CD8-positive, alpha-beta memory T cell (primary cell): ENCODE measurements around the gene GTF2A1. TPM values are rescaled to one million over a fixed set of nuclear protein-coding genes. Genes with fewer than 3 reads are reported as not detected.

ENCODE experiments used
- CTCF ChIA-PET: fragments of 350-600 bp; sonication (Branson Sonifier 250); formaldehyde crosslinking; loops from one replicate; lab custom pipeline; 2021; ENCODE audit warnings: antibody characterized with exemption; lab: Charles Lee
- POLR2A ChIA-PET: fragments of 350-600 bp; sonication (Branson Sonifier 250); formaldehyde crosslinking; loops from one replicate; lab custom pipeline; 2021; ENCODE audit warnings: antibody characterized with exemption; lab: Charles Lee
- DNase-seq, 5 donors: peaks; one replicate each; pipeline versions ENCODE4 v3.0.0 to v3.0.0-alpha.2; 2020 to 2022; ENCODE audit warnings: mixed read lengths in 1 of 5
- H3K27ac ChIP-seq: one replicate; pipeline ENCODE4 v1.7.0; 2013; ENCODE audit warnings: low read depth, mild to moderate bottlenecking, low read length, moderate library complexity
- H3K27me3 ChIP-seq: 2 replicates; pipeline ENCODE4 v1.7.0; 2013; ENCODE audit warnings: low read length, mild to moderate bottlenecking; ENCODE audit not compliant: insufficient read depth, poor library complexity, severe bottlenecking
- H3K36me3 ChIP-seq: 2 replicates; pipeline ENCODE4 v1.7.0; 2013; ENCODE audit warnings: mild to moderate bottlenecking, low read length, moderate library complexity; ENCODE audit not compliant: insufficient read depth
- H3K4me1 ChIP-seq: 2 replicates; pipeline ENCODE4 v1.7.0; 2013; ENCODE audit warnings: mild to moderate bottlenecking, low read length, moderate library complexity; ENCODE audit not compliant: insufficient read depth
- H3K4me3 ChIP-seq: 2 replicates; pipeline ENCODE4 v1.7.0; 2013; ENCODE audit warnings: mild to moderate bottlenecking, low read length
- H3K9me3 ChIP-seq: 2 replicates; pipeline ENCODE4 v1.7.0; 2013; ENCODE audit warnings: mild to moderate bottlenecking, low read length
- H3K27ac Mint-ChIP-seq, 8 donors: one replicate each; pipeline ENCODE4 v1.8.0; 2020 to 2021; ENCODE audit warnings: mixed read lengths in 8 of 8, mild to moderate bottlenecking in 6 of 8, inconsistent platforms in 3 of 8, moderate library complexity in 3 of 8
- H3K27me3 Mint-ChIP-seq, 2 donors: one replicate each; pipeline ENCODE4 v1.8.0; 2020 to 2021; ENCODE audit warnings: mixed read lengths in 2 of 2, mild to moderate bottlenecking in 1 of 2, moderate library complexity in 1 of 2
- H3K36me3 Mint-ChIP-seq, 3 donors: one replicate each; pipeline ENCODE4 v1.8.0; 2020 to 2021; ENCODE audit warnings: mixed read lengths in 3 of 3, inconsistent platforms in 1 of 3, mild to moderate bottlenecking in 1 of 3
- H3K4me1 Mint-ChIP-seq, 3 donors: one replicate each; pipeline ENCODE4 v1.8.0; 2020 to 2021; ENCODE audit warnings: mixed read lengths in 3 of 3, inconsistent platforms in 1 of 3, mild to moderate bottlenecking in 1 of 3
- H3K4me3 Mint-ChIP-seq, 7 donors: one replicate each; pipeline ENCODE4 v1.8.0; 2020 to 2021; ENCODE audit warnings: mixed read lengths in 7 of 7, mild to moderate bottlenecking in 6 of 7, moderate library complexity in 4 of 7, inconsistent platforms in 2 of 7
- H3K9me3 Mint-ChIP-seq, 5 donors: one replicate each; pipeline ENCODE4 v1.8.0; 2020 to 2022; ENCODE audit warnings: mixed read lengths in 5 of 5, mild to moderate bottlenecking in 3 of 5, moderate library complexity in 2 of 5, inconsistent platforms in 1 of 5
- polyA plus RNA-seq: library from polyadenylated mRNA; unstranded; fragments of 300-500 nt; fragmentation: Illumina TruSeq; gene quantifications from one replicate; pipeline ENCODE4 v1.2.3, GENCODE V29; 2021
- total RNA-seq, 2 experiments: library from RNA; stranded (reverse); gene quantifications; one replicate each; pipeline ENCODE4 v1.2.3, GENCODE V29; 2021

The GTF2A1 gene
- total and polyA plus RNA-seq, 3 experiments from 2014 or later, result 8.2 to 49.4 (median 49.4) TPM

DNA sequence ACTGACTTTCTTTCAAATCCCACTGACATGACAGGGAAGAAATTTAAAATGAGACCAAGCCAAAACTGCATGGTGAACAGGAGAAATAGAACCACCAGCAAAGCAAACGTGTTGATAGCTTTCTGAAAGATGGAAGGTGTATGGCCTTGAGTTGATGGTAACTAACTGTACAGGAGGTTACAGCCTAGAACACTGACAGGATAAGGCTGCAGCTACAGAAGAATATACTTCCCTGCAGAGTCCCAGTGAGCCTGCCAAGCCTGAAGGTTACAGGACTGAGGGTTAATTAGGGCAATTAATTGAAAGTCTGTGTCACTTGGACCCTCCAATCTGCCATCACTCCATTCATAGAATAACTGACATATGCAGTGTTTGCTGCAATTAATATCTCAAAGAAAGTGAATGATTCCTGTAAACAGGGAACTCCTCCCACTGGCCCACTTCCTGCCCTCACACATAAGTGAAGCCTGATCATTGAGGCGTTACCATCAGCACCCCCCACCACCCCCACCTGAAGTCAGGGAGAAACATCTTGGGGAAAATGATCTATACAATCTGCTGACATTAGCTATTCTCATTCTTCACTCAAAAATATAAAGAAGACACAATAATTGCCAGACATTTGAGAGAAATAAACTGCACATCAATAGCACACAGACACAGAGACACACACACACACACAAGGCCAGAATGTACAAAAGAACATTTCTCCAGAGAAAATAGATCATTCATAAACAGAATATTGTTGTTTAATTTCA, 73.4 kb downstream of the GTF2A1 start:
- Histone ChIP-seq H3K4me3 (no peak overlapping the region), H3K9me3 (no peaks in the 10 kb centered on the region), H3K27ac (no peak overlapping the region), H3K36me3 (no peaks in the 10 kb centered on the region), H3K27me3 (no peaks in the 10 kb centered on the region), H3K4me1 (peaks cover 6% of the 10 kb centered on the region)
- Mint-ChIP-seq H3K4me1 (peaks cover 8 to 13% (median 12%) of the 10 kb centered on the region in 3 donors), H3K27ac (peak overlapping the region in 3 of 8 donors; percentile 20 to 39 (median 24)), H3K36me3 (peaks cover 0 to 4% (median 0%) of the 10 kb centered on the region in 3 donors), H3K27me3 (no peaks in the 10 kb centered on the region), H3K9me3 (peaks cover 0 to 4% (median 0%) of the 10 kb centered on the region in 5 donors), H3K4me3 (no peak overlapping the region)
- no peak for DNase-seq
- CTCF ChIA-PET, result no interaction called here
- POLR2A ChIA-PET, result no interaction called here

DNA sequence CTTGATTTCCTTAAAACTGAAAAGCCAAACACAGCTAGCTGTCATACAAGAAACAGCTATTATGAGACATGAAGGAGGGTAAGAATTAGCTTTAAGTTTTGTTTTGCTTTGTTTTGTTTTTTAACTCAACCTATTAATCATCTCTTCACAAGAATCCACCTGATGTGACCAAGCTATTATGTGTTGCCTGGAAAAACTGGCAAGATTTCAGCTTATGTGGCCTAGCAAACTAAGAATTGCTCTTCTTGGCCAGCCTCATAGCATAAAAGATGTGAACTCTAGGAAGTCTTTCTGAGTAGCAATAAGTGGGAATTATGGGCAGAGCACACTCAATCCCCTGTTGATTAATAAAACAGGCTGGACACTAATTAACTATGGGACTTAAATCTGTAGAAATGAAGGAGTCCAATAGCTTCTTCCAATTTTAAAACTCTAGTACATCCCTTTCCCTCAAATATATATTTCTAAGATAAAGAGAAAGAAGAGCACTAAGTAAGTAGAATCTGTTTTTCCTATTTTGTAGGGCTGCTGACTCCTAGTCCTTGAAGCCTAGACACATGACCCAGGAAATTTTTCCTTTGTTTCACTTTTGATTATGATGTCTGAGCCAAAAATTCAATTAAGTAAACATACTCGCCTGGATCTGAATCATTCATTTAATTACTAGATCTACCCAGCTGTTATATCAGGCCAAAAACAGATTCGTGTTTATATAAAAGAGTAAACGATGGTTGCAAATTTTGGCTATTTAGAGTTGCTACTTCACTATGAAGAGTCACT, 75.7 kb downstream of the GTF2A1 start:
- no peak overlapping the region for H3K4me3 Mint-ChIP-seq
- Histone ChIP-seq H3K27me3 (no peaks in the 10 kb centered on the region), H3K4me1 (peaks cover 6% of the 10 kb centered on the region), H3K27ac (no peak overlapping the region), H3K4me3 (no peak overlapping the region), H3K9me3 (no peaks in the 10 kb centered on the region), H3K36me3 (no peaks in the 10 kb centered on the region)
- DNase-seq, result no peak
- peaks cover 0 to 4% (median 0%) of the 10 kb centered on the region in 5 donors for H3K9me3 Mint-ChIP-seq
- ChIA-PET POLR2A (no interaction called here), CTCF (interaction anchor here (1.1 to 2.1 kb wide), 2 partner anchors 25 to 31 kb away, joined by 3 to 7 read pairs; no protein-coding TSS in a partner anchor)
- peaks cover 8 to 13% (median 12%) of the 10 kb centered on the region in 3 donors for H3K4me1 Mint-ChIP-seq
- peaks cover 0 to 6% (median 0%) of the 10 kb centered on the region in 3 donors for H3K36me3 Mint-ChIP-seq
- H3K27me3 Mint-ChIP-seq, result no peaks in the 10 kb centered on the region
- no peak overlapping the region for H3K27ac Mint-ChIP-seq

DNA sequence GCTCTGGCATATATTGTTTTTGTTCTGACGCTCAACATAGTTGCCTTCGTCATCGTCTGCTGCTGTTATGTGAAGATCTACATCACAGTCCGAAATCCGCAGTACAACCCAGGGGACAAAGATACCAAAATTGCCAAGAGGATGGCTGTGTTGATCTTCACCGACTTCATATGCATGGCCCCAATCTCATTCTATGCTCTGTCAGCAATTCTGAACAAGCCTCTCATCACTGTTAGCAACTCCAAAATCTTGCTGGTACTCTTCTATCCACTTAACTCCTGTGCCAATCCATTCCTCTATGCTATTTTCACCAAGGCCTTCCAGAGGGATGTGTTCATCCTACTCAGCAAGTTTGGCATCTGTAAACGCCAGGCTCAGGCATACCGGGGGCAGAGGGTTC, 77.0 kb downstream of the GTF2A1 start:
- Histone ChIP-seq H3K36me3 (no peaks in the 10 kb centered on the region), H3K9me3 (no peaks in the 10 kb centered on the region), H3K4me1 (peaks cover 6% of the 10 kb centered on the region), H3K4me3 (no peak overlapping the region), H3K27ac (no peak overlapping the region), H3K27me3 (no peaks in the 10 kb centered on the region)
- no peak for DNase-seq
- no peaks in the 10 kb centered on the region for H3K27me3 Mint-ChIP-seq
- no peak overlapping the region for H3K27ac Mint-ChIP-seq
- POLR2A ChIA-PET, result no interaction called here
- no peak overlapping the region for H3K4me3 Mint-ChIP-seq
- no peaks in the 10 kb centered on the region for H3K9me3 Mint-ChIP-seq
- peaks cover 0 to 6% (median 0%) of the 10 kb centered on the region in 3 donors for H3K36me3 Mint-ChIP-seq
- peaks cover 8 to 13% (median 12%) of the 10 kb centered on the region in 3 donors for H3K4me1 Mint-ChIP-seq
- CTCF ChIA-PET, result interaction anchor here (2.1 kb wide), 1 partner anchor 26 kb away, joined by 7 read pairs; no protein-coding TSS in a partner anchor

DNA sequence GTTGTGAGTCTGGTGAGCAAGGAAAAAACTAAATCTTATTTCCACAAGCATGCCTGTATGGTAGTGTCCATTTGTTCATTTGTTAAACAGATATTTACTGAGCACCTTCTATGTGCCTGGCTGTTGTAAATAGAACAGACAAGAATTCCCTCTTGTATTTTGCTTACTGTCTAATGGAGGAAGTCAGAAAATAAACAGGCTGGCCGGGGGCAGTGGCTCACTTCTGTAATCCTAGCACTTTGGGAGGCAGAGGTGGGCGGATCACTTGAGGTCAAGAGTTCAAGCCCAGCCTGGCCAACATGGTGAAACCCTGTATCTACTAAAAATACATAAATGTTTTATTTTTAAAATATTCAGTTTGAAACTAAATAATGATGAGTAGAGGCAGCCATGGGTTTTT, 79.3 kb downstream of the GTF2A1 start:
- no peaks in the 10 kb centered on the region for H3K27me3 ChIP-seq
- POLR2A ChIA-PET, result no interaction called here
- Mint-ChIP-seq H3K4me1 (no peaks in the 10 kb centered on the region), H3K27me3 (no peaks in the 10 kb centered on the region), H3K27ac (no peak overlapping the region), H3K9me3 (no peaks in the 10 kb centered on the region), H3K36me3 (peaks cover 0 to 6% (median 0%) of the 10 kb centered on the region in 3 donors), H3K4me3 (no peak overlapping the region)
- CTCF ChIA-PET, result no interaction called here
- H3K27ac ChIP-seq, result no peak overlapping the region
- H3K36me3 ChIP-seq, result no peaks in the 10 kb centered on the region
- no peak for DNase-seq
- no peaks in the 10 kb centered on the region for H3K9me3 ChIP-seq
- no peaks in the 10 kb centered on the region for H3K4me1 ChIP-seq
- no peak overlapping the region for H3K4me3 ChIP-seq

DNA sequence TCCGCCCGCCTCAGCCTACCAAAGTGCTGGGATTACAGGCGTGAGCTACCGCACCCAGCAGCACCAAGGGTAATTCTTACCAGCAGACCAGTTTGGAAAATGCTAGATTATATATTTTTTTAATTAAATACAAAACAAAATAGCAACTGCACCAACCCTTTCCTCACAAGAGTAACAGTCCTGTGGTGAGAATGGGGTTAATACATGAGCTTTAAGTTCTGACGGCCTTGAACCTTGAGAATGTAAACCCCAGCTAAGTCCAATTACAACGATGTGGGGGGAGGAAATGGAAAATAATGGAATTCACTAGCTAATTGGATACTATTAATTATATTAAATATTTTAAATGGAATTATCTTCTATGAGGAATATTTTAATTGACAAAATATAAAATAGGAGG, 82.3 kb downstream of the GTF2A1 start:
- H3K27me3 ChIP-seq, result no peaks in the 10 kb centered on the region
- H3K4me1 Mint-ChIP-seq, result no peaks in the 10 kb centered on the region
- H3K4me3 ChIP-seq, result no peak overlapping the region
- H3K36me3 Mint-ChIP-seq, result peaks cover 0 to 2% (median 0%) of the 10 kb centered on the region in 3 donors
- no peaks in the 10 kb centered on the region for H3K4me1 ChIP-seq
- no peak overlapping the region for H3K27ac Mint-ChIP-seq
- H3K36me3 ChIP-seq, result no peaks in the 10 kb centered on the region
- no peak overlapping the region for H3K4me3 Mint-ChIP-seq
- DNase-seq, result no peak
- ChIA-PET POLR2A (no interaction called here), CTCF (no interaction called here)
- no peaks in the 10 kb centered on the region for H3K9me3 Mint-ChIP-seq
- no peak overlapping the region for H3K27ac ChIP-seq
- no peaks in the 10 kb centered on the region for H3K27me3 Mint-ChIP-seq
- H3K9me3 ChIP-seq, result no peaks in the 10 kb centered on the region

DNA sequence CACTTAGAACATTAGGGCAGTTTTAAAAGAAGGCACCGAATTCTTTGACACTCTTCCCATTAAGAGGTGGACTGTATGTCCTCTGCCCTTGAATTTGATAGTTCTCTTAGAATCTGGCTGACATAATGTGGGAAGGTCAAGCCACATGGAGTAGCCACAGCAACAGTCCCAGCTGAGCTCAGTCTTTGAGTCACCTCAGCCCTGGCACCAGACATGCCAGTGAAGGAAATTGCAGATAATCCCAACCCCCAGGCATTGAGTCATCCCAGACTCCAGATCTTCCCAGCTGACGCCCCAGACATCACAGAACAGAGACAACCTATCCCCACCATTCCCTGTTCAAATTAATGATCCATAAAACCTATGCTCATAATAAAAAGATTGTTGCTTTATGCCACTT, 83.4 kb downstream of the GTF2A1 start:
- Mint-ChIP-seq H3K36me3 (peaks cover 0 to 2% (median 0%) of the 10 kb centered on the region in 3 donors), H3K4me1 (no peaks in the 10 kb centered on the region), H3K9me3 (no peaks in the 10 kb centered on the region), H3K4me3 (no peak overlapping the region), H3K27me3 (peaks cover 0 to 1% of the 10 kb centered on the region in 2 donors), H3K27ac (no peak overlapping the region)
- Histone ChIP-seq H3K27me3 (no peaks in the 10 kb centered on the region), H3K4me1 (no peaks in the 10 kb centered on the region), H3K36me3 (no peaks in the 10 kb centered on the region), H3K27ac (no peak overlapping the region), H3K4me3 (no peak overlapping the region), H3K9me3 (no peaks in the 10 kb centered on the region)
- no peak for DNase-seq
- ChIA-PET CTCF (no interaction called here), POLR2A (no interaction called here)

DNA sequence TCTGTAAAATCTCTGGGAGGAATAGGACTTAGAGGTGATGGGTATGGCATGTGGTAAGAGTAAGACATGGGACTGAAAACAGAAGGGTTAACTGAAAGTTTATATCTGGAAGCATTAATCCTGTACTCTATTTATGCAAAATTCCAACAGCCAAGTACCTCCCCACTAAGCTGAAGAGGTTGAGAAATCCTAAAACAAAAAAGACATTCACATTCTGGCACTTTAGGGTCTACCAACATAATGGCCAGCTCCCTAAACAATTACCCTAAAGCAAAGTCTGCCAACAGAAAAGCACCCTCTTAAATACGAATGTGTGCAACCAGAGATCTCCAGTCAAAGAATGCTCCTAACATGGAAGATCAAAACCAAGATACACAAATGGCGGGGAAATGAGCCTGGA, 87.4 kb downstream of the GTF2A1 start:
- no peaks in the 10 kb centered on the region for H3K27me3 ChIP-seq
- no peak overlapping the region for H3K4me3 Mint-ChIP-seq
- peaks cover 0 to 1% of the 10 kb centered on the region in 2 donors for H3K27me3 Mint-ChIP-seq
- H3K27ac Mint-ChIP-seq, result no peak overlapping the region
- H3K9me3 Mint-ChIP-seq, result no peaks in the 10 kb centered on the region
- CTCF ChIA-PET, result no interaction called here
- no peaks in the 10 kb centered on the region for H3K4me1 Mint-ChIP-seq
- H3K4me3 ChIP-seq, result no peak overlapping the region
- POLR2A ChIA-PET, result no interaction called here
- H3K27ac ChIP-seq, result no peak overlapping the region
- H3K36me3 ChIP-seq, result no peaks in the 10 kb centered on the region
- no peaks in the 10 kb centered on the region for H3K36me3 Mint-ChIP-seq
- H3K9me3 ChIP-seq, result no peaks in the 10 kb centered on the region
- H3K4me1 ChIP-seq, result no peaks in the 10 kb centered on the region
- no peak for DNase-seq

DNA sequence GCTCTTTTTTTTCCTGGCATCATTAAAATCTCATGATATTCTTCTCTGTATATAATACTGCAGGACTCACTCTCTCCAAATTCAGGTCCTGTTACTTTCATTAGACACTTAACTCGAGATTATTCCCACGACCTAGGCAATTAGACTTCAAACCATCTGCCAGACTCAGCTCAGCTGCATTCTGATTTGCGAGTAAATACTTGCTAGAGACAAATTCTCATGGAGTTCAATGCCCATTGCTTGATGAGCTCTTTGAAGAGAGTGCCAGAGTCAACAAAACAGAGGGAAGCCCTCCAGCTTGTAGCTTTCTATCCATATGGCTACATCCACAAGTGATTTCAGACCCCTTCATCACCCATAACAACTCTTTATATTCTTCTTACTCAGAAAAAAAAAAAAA, 88.3 kb downstream of the GTF2A1 start:
- Histone ChIP-seq H3K27ac (no peak overlapping the region), H3K4me3 (no peak overlapping the region), H3K9me3 (no peaks in the 10 kb centered on the region), H3K27me3 (no peaks in the 10 kb centered on the region), H3K4me1 (no peaks in the 10 kb centered on the region), H3K36me3 (no peaks in the 10 kb centered on the region)
- Mint-ChIP-seq H3K27ac (no peak overlapping the region), H3K4me1 (no peaks in the 10 kb centered on the region), H3K4me3 (no peak overlapping the region), H3K9me3 (no peaks in the 10 kb centered on the region), H3K27me3 (peaks cover 0 to 1% of the 10 kb centered on the region in 2 donors), H3K36me3 (no peaks in the 10 kb centered on the region)
- DNase-seq, result no peak
- ChIA-PET POLR2A (no interaction called here), CTCF (no interaction called here)
